OCI-LY1 (cell line): ENCODE measurements around the gene BPTF.
A peak's percentile ranks its signal among the peaks of the same experiment; 100 is the strongest.

Source experiments
- H2AFZ ChIP-seq: fragments of 200-600 bp; sonication (generic), shearing (Covaris generic); 2 replicates; pipeline ENCODE4 v1.6.0; 2014; ENCODE audit warnings: antibody characterized with exemption, mild to moderate bottlenecking, low read length
- H3F3A ChIP-seq: fragments of 200-600 bp; sonication (generic), shearing (Covaris generic); 2 replicates; pipeline ENCODE4 v1.6.0; 2014; ENCODE audit warnings: mild to moderate bottlenecking, antibody characterized with exemption, low read length, moderate library complexity; ENCODE audit not compliant: insufficient read depth
- H3K27ac ChIP-seq: fragments of 200-600 bp; sonication (generic); 2 replicates; pipeline ENCODE4 v1.5.1; 2014; ENCODE audit warnings: low read length, mixed run types, mild to moderate bottlenecking, low read depth; ENCODE audit not compliant: poor library complexity, severe bottlenecking
- H3K27me3 ChIP-seq: fragments of 200-600 bp; sonication (generic); 2 replicates; pipeline ENCODE4 v1.6.0; 2014; ENCODE audit warnings: antibody characterized with exemption, mild to moderate bottlenecking, low read length, moderate library complexity; ENCODE audit not compliant: insufficient read depth
- H3K36me3 ChIP-seq: fragments of 200-600 bp; sonication (generic); 2 replicates; pipeline ENCODE4 v1.6.1; 2014; ENCODE audit warnings: mild to moderate bottlenecking, antibody characterized with exemption, low read length, moderate library complexity, mixed read lengths; ENCODE audit not compliant: insufficient read depth
- H3K4me1 ChIP-seq: fragments of 200-600 bp; sonication (generic); 2 replicates; pipeline ENCODE4 v1.5.1; 2014; ENCODE audit warnings: mild to moderate bottlenecking, low read length, moderate library complexity; ENCODE audit not compliant: insufficient read depth, severe bottlenecking
- H3K4me2 ChIP-seq: fragments of 200-600 bp; sonication (generic), shearing (Covaris generic); 2 replicates; pipeline ENCODE4 v1.6.1; 2014; ENCODE audit warnings: low read length
- H3K4me3 ChIP-seq: fragments of 200-600 bp; sonication (generic); 2 replicates; pipeline ENCODE4 v1.5.1; 2014; ENCODE audit warnings: low read length, low read depth, mild to moderate bottlenecking, mixed read lengths; ENCODE audit not compliant: poor library complexity, severe bottlenecking
- H3K79me2 ChIP-seq: fragments of 200-600 bp; shearing (Covaris generic); 2 replicates; pipeline ENCODE4 v1.6.1; 2016; ENCODE audit warnings: mixed run types, low read length, mixed read lengths; ENCODE audit not compliant: insufficient read depth
- H3K9ac ChIP-seq: fragments of 200-600 bp; sonication (generic), shearing (Covaris generic); 2 replicates; pipeline ENCODE4 v1.6.1; 2014; ENCODE audit warnings: mild to moderate bottlenecking, low read length, mixed read lengths
- H3K9me2 ChIP-seq: fragments of 200-600 bp; sonication (generic), shearing (Covaris generic); 2 replicates; pipeline ENCODE4 v1.6.1; 2014; ENCODE audit warnings: low read depth, mild to moderate bottlenecking, low read length, mixed read lengths
- H3K9me3 ChIP-seq: fragments of 200-600 bp; shearing (Covaris generic); 2 replicates; pipeline ENCODE4 v1.6.1; 2014; ENCODE audit warnings: low read length, mixed read lengths
- H4K20me1 ChIP-seq: fragments of 200-600 bp; sonication (generic), shearing (Covaris generic); 2 replicates; pipeline ENCODE4 v1.6.0; 2016; ENCODE audit warnings: mild to moderate bottlenecking, low read length; ENCODE audit not compliant: insufficient read depth
- CTCF ChIP-seq: fragments of 200-600 bp; sonication (generic), shearing (Covaris generic); IDR thresholded peaks from 2 replicates; pipeline ENCODE4 v1.5.1; 2017; ENCODE audit warnings: mild to moderate bottlenecking, antibody characterized with exemption, low read length, moderate library complexity, mixed read lengths
- EZH2 ChIP-seq: fragments of 200-600 bp; sonication (generic), shearing (Covaris generic); IDR thresholded peaks from 2 replicates; pipeline ENCODE4 v1.8.0; 2017; ENCODE audit warnings: borderline replicate concordance, mixed run types, mild to moderate bottlenecking, antibody characterized with exemption, low read length, moderate library complexity, mixed read lengths

The BPTF gene

GRCh38 chr17:67833134-67833533 lies 7.8 kb downstream of the BPTF start:
- Histone ChIP-seq H3K4me1 (peaks cover 81% of the 10 kb centered on the region), H3K4me2 (no peak overlapping the region), H2AFZ (no peak overlapping the region), H4K20me1 (no peaks in the 10 kb centered on the region), H3K27ac (no peak overlapping the region), H3K4me3 (no peak overlapping the region), H3K27me3 (no peaks in the 10 kb centered on the region), H3K9me3 (no peaks in the 10 kb centered on the region), H3F3A (no peaks in the 10 kb centered on the region), H3K9me2 (no peaks in the 10 kb centered on the region), H3K79me2 (peaks cover 100% of the 10 kb centered on the region), H3K36me3 (peaks cover 22% of the 10 kb centered on the region), H3K9ac (no peak overlapping the region)
- TF ChIP-seq EZH2 (no peak), CTCF (no peak)

GRCh38 chr17:67833946-67834631 lies 8.8 kb downstream of the BPTF start:
- no peaks in the 10 kb centered on the region for H3K27me3 ChIP-seq
- no peaks in the 10 kb centered on the region for H4K20me1 ChIP-seq
- no peak overlapping the region for H2AFZ ChIP-seq
- peaks cover 100% of the 10 kb centered on the region for H3K79me2 ChIP-seq
- H3K9ac ChIP-seq = no peak overlapping the region
- H3K4me1 ChIP-seq = peaks cover 76% of the 10 kb centered on the region
- H3K9me2 ChIP-seq = no peaks in the 10 kb centered on the region
- no peak overlapping the region for H3K4me2 ChIP-seq
- H3K9me3 ChIP-seq = no peaks in the 10 kb centered on the region
- peaks cover 22% of the 10 kb centered on the region for H3K36me3 ChIP-seq
- TF ChIP-seq CTCF (peak; percentile 39), EZH2 (no peak)
- H3K27ac ChIP-seq = peak overlapping the region; percentile 4
- H3F3A ChIP-seq = no peaks in the 10 kb centered on the region
- no peak overlapping the region for H3K4me3 ChIP-seq

GRCh38 chr17:67834634-67835033 lies 9.3 kb downstream of the BPTF start:
- H3K4me1 ChIP-seq = peaks cover 71% of the 10 kb centered on the region
- H3F3A ChIP-seq = no peaks in the 10 kb centered on the region
- peaks cover 25% of the 10 kb centered on the region for H3K36me3 ChIP-seq
- no peaks in the 10 kb centered on the region for H3K9me3 ChIP-seq
- peak overlapping the region; percentile 11 for H3K27ac ChIP-seq
- H2AFZ ChIP-seq = no peak overlapping the region
- no peak for TF ChIP-seq CTCF
- TF ChIP-seq EZH2 = no peak
- no peaks in the 10 kb centered on the region for H3K9me2 ChIP-seq
- H3K4me2 ChIP-seq = 0 out of 2 replicates have a peak overlapping the region, but pooled peaks have one; percentile 31
- no peak overlapping the region for H3K9ac ChIP-seq
- H4K20me1 ChIP-seq = no peaks in the 10 kb centered on the region
- peaks cover 100% of the 10 kb centered on the region for H3K79me2 ChIP-seq
- H3K4me3 ChIP-seq = no peak overlapping the region
- no peaks in the 10 kb centered on the region for H3K27me3 ChIP-seq
